Activated CD4-positive, CD25-positive, alpha-beta regulatory T cell treated with anti-CD3 and anti-CD28 coated beads, Interleukin-2, amount 50 U/mL, for 72 hours (primary cell): Measurements from ENCODE around the gene CREB3L2.
"Not testable (repeated sequence)": the region's sequence is repeated elsewhere in the genome, so short reads cannot be mapped to it uniquely, and the experiment has no call there.

Source experiments
- DNase-seq: peaks from one replicate; pipeline ENCODE4 v3.0.0; 2021

The CREB3L2 gene

DNA sequence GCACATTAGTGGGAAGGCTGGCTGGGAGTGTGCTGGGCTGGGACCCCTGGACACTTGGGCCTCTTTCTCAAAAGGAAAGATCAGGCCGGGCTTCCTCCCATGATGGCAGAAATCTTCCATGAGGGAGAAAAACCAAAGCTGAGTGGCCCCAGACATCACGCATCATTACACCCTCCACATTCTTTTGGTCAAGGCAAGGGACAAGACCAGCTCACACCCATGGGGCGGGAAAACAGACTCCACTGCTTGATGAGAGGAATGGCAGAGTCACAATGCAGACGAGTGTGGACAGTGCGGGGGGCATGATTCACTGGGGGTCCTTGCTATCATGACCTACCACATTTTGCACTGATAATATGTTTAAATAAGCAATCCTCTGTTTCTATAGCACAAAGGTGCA lies 73.3 kb downstream of the CREB3L2 start:
- no peak for DNase-seq

DNA sequence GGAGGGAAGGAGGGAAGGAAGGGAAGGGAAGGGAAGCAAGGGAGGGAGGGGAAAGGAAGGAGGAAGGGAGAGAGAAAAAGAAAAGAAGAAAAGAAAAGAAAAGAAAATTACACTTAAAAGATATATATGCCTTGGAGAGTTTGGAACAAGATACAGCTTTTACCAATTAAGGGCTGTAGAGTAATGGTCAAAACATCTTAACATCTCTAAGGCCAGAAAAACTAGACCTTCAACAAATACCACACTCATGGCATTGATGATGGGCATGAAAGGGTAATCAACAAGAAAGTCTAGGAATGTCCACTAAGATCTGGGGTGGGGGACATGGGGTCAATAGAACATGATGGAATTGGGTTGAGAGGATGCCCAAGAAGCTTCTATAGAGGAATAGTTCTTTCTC lies 74.5 kb downstream of the CREB3L2 start:
- DNase-seq: no peak

DNA sequence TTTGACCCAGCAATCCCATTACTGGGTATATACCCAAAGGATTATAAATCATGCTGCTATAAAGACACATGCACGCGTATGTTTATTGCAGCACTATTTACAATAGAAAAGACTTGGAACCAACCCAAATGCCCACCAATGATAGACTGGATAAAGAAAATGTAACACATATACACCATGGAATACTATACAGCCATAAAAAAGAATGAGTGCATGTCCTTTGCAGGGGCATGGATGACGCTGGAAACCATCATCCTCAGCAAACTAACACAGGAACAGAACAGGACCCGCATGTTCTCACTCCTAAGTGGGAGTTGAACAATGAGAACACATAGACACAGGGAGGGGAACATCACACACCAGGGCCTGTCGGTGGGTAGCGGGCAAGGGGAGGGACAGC lies 75.7 kb downstream of the CREB3L2 start:
- DNase-seq: not testable (repeated sequence)

DNA sequence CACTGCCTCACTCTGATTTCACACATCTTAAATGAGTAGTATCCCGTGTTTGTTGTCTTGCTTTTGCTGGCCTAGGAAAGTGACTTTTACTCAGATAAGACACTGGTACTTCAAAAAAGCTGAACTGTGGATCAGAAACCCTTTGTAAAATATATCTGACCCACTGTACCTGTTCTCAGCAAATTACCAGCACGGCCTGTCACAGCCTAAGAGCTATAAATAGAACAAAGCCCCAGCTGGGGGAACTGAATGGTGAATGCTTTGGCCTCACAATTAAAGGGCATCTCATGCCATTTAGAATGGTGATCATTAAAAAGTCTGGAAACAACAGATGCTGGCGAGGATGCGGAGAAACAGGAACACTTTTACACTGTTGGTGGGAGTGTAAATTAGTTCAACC lies 76.1 kb downstream of the CREB3L2 start:
- DNase-seq: no peak

DNA sequence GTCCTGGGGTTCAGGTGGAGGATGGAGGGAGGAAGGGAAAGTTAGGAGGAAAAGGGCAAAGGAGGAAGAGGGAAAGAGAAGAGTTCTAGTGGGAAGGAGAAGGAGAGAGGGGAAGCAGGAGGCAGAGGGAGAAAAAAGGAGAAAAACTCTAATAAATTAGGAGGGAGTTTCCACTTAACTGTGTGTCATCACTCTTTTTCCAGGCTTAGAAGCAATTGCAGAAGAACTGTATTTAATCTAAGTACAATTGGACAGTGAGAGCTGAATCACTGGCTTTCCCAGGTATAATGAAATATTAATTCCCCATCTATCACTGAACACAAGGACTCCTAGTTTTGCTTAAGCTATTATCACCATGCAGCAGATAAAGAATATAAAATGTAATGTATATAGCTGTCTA lies 76.8 kb downstream of the CREB3L2 start:
- DNase-seq: no peak

DNA sequence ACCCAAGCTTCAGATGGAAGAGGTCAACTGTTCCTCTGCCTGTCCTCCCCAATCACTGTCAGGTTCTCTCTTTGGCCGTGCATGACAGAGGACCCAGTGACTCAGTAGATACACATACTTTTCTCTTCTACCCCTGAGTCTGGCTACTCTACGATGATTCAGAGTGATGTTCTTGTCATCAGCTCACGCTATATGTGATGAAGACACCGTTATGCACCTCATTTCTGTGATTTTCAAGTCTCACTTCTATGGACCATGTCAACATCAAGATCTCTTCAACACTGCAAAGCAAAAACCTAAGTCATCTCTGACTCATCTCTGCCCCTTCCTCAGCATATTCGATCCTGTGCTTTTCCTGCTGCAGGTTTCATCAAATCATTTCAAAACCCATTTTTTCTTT lies 78.5 kb downstream of the CREB3L2 start:
- no peak for DNase-seq

DNA sequence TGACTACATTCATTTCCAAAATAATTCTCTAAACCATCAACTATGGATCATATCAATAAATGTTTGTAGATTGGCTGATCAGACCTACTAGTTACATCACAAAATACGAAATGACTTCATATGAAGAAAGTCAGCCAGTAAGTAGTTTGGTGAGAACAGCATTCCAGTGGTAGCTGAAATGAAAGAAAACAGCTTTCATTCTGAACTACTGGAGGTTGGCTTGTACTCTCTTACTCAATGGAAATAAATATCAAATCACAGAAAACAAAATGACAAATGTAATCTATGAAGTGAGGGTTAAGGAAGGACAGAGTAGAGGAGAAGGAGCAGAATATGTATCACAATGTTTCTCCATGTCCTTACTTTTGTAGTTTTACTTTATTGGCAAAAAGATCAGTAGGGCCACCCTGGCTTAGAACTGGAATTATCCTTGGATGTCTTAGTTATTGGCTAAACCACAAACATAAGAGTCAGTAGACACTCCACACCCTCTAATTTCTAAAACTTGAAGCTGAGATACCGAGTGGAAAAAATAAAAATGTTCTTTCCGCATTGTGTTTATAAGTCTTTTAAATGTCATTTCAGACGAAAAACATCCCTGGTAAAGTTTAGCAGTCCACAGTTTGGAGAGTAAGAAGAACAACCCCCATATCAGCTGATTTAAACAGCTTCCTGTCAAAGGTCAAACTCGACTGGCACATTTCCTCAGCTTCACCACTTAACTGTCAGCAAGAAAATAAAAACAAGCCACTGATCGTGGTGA lies 81.1 kb downstream of the CREB3L2 start:
- DNase-seq: no peak

DNA sequence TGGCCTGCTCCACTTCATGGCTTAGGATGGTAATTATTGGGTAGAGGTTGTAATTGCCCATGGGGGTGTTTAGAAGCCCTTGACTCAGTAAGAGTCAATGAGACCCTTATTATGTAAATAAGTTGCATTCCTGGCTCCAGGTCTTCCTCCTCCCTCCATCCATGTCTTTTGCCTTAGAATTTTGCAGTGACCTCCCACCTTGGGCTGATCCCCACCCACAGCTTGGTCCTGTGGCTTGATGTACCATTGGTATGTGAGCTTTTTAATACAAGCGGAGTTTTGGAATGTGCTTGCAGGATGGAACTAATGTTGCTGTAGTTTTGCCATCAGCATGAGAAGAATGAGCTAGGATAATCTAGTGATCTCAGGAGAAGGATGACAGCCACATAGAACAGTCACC lies 81.9 kb downstream of the CREB3L2 start:
- DNase-seq: no peak

DNA sequence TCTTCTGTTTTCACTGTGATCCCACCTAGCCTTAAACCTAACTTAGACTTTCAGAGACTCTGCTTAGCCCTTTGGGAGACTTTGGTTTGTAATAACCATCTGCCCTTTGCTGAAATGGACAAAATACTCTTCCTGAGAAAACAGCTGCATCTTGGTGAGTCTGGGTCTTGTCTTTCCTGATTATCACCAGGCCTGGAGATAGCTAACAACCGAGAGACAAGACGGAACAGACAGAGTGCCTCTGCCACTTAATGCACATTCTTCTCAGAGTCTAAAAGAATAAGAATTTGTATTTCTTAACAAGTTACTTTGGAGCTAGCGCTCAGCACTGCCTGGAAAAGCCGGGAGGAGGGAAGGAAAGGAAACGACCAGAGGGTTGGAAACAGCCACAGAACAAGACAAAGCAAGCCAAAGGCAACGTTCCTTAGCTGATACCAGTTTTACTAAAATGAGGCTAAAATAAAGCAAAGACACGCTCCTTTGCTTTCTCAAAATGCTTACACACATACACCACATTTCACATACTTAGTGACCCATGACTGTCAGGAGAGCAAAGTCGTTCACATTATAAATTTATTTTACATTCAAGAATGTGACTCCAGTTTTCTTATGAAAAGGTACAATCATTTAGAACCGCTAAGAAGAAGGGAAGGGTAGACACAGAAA lies 84.8 kb downstream of the CREB3L2 start:
- DNase-seq: no peak

DNA sequence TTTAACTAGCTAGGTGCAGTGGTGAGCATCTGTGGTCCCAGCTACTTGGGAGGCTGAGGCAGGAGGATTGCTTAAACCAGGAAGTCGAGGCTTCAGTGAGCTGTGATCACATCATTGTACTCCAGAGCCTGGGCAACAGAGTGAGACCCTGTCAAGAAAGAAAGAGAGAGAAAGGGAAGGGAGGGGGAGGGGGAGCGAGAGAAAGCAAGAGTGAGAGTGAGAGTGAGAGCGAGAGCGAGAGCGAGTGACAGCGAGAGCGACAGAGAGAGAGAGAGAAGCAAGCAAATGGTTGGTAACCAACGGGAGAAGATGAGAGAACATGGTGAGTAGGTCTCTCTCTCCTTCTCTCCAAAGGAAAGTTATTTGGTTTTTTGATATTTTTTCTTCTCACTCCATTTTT lies 85.3 kb downstream of the CREB3L2 start:
- DNase-seq: no peak

DNA sequence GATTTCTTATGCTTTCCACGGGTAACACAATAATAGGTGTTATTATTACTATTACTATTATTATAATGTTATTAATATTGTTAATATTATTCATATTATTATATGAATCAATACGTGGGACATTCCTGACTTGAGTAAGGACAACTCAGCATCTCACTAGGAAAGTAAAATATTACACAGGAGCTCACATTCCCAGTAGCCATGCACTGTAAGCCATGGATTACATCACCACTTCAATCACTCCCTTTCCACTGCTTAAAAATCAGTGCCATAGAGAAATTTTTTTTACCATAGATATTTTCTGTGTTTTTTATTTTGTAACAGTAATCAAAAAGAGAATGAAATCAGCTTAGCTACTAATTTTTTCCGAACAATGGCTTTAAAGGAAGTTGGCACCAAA lies 86.6 kb downstream of the CREB3L2 start:
- no peak for DNase-seq

DNA sequence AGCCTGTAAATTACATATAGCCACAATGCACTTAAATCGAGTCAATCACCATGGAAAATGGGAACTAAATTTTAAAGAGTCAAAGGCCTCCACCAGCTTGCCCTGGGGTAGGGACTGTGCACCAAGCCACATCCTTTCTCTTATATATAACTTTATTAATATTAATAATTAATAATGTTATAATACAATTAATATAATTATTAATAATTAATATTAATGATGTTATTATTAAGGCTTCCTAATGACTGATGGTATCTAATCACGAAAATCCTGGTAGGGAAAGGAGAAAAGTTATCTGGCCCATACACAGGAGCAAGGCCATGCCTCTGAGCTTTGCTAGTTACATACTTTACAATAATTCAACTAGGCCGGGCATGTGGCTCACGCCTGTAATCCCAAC lies 87.9 kb downstream of the CREB3L2 start:
- no peak for DNase-seq

DNA sequence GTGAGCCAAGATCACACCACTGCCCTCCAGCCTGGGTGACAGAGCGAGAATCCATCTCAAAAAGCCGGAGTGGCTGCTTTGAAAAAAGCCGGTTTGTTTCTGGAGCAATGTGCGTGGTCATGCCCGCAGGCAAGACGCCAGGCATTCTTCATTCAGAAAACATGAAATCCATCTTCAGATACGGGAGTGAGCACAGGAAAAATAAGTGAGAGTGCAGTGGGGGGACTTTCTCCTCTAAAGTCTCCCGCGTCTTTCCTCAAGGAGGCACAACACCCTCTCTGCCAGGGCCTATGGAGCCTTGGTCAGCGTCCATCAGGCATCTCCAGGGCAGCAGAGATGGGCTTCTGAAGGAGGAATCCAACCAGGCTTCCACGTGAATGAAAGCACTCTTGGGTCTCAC lies 92.8 kb downstream of the CREB3L2 start:
- no peak for DNase-seq

DNA sequence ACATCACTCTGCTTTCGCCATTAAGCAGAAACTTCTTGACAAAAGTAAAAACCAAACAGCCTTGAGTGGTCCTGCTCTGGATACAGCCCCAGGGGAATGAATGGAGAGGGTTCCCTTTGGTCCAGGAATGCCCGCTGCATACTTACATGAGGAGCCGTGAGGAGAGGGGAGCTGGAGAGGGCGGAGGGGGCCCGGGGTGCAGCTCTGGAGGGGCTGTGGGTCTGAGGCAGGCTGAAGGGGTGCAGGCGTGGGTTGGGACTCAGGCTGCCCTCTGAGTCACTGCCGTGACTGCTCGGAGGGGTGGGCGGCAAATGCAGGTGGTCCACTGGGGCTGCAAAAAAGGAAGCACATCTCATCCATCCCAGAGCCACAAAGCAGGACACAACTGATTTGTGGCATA lies 93.8 kb downstream of the CREB3L2 start:
- no peak for DNase-seq

DNA sequence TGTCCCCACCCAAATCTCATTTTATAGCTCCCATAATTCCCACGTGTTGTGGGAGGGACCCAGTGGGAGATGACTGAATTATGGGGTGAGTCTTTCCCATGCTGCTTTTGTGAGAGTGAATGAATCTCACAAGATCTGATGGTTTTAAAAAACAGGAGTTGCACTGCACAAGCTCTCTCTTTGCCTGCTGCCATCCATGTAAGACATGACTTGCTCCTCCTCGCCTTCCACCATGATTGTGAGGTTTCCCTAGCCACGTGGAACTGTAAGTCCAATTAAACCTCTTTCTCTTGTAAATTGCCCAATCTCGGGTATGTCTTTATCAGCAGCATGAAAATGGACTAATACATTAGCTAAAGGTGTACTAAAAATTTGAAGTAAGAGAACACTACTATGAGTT lies 95.2 kb downstream of the CREB3L2 start:
- DNase-seq: not testable (repeated sequence)

DNA sequence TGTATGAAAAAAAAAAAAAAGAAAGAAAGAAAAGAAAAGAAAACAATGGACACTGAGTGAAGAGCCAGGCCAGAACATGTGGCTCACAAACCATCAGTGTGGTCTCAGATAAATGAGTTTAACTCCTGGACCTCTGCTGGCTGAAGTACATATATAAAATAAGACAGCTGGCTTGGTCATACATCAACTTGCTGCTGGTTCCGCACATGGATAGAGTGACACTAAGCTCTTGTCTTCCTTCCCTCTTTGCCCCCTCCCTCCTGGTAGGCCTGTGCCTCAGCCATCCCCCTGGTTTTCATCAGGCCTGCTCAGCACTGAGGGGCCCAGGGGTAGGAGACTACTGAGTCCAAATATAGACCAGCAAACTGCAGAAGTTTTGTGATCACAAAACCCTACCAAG lies 97.1 kb downstream of the CREB3L2 start:
- no peak for DNase-seq

DNA sequence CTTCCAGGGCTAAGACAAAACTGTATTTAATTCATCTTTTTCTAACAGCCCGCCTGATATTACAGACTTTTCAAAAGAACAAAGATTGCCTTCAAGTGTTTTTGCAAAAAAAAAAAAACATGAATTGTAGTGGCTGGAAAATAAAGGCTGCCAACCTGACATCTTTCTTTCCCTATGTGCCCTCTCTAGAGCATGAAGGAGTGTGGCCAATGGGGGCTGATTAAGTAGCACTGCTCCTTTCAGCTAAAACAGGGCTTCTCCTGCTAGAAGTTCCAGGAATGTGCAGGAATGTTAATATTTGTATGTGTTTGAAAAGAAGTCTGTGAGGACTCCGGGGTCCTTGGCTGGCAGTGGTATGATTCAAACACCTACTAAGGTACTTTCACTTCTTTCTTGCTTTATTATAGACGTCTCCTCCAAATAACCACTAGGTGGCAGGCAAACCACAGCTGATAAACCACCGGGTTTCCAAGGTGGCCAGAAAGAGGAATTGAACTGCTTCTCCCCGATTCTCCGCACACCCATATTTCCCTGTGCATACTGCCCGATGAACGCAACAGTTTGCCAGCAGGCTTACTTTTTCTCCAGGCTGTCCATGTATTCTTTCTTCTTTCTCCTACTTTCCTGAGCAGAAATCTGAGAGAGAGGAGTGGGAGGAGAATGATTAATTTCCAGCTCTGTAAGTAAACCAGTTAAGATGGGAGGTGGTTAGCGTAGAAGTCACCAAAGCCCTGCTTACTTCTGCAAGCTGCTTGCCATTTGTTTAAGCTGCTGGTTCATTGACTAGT lies 98.3 kb downstream of the CREB3L2 start:
- peak; percentile 42 for DNase-seq

DNA sequence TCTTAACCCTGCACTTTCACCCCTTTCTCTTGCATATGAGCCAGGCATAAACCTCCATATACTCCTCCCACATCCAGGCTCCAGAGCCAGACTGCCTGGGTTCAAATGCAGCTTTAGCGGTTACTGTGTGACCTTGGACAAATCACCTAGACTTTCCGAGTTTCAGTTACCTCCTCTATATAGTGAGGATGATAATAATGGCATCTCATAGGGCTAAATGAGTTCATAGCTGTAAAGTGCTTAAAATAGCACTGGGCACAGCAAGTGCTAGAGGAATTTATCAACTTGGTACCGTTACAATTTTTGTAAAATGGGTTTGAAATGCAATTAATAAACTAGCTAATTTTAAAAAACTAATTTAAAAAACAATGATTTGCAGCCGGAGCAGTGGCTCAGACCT lies 101.7 kb downstream of the CREB3L2 start:
- no peak for DNase-seq

DNA sequence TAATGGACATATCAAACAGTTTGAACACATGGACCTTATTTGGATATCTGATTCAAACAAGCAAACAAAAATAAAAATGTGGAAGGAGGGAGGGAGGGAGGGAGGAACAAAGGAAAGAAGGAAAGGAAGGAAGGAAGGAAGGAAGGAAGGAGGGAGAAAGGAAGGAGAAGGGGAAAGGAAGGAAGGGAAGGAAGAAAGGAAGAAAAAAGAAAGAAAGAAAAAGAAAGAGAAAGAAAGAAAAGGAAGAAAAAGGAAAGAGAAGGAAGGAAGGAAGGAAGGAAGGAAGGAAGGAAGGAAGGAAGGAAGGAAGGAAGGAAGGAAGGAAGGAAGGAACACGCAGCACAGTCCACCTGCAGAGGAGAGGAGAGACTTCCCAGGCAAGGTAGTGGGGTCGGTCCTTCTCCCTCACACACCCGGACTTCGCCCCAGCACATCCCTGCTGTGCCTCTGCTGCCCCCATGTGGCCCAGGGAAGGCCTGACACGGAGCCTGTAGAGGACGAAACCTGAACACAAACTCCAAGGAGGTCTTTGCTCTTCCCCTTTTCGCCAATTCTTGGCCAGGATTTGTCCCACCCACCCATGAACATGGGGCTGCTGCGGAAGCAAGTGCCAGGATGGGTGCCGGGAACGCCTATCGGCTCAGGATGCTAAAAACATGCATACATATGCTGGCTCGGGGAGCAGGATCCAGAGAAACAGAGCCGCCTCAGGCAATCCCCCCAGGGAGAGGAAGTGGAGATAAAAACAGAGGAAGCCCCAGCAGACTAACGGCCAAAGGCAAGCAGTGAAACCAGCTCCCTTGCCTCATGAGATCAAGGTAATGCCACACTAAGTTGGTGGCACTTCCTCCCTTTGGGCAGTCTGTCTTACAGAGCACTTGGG lies 102.8 kb downstream of the CREB3L2 start:
- peak; percentile 75 for DNase-seq

DNA sequence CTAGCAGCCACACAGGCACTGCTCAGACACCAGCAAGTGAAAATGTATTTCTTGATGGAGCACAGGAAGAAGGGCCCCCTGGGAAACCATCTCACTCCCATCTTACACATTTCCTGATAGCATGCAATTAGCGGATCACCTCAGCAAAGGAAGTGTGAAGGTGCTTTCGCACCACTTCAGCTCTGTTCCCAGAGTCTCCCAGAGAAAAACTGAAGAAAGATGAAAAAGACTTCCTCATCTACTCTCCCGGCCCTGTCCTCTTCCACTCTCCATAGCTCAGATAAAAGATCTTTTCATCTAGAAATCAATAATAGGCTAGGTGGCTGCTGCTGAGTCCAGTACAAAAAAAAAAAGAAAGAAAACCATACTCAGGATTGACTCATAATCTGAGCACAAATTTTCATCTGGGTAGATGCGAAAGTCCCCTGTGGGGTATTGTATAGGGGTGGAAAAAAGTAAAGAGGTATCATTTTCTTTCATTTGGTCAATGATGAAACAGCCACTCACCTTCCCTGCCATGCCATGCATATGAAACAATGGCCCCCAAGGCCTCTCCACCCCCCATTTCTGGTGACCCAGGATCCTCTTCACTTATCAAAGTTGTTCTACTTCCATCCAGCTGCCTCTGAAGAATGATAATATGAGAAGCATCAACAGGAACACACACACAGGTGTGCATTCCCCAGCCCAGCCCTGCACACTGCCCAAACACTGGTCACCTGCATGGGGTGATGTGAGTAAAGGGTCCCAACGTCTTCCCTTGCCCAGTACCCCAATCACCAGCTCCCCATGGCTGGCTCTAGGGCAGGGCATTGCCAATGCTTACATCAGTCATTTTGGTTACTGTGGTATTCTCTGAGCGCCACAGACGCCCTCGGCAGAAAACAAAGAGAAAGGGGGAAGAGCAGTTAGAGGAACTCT lies 106.3 kb downstream of the CREB3L2 start:
- DNase-seq: no peak

DNA sequence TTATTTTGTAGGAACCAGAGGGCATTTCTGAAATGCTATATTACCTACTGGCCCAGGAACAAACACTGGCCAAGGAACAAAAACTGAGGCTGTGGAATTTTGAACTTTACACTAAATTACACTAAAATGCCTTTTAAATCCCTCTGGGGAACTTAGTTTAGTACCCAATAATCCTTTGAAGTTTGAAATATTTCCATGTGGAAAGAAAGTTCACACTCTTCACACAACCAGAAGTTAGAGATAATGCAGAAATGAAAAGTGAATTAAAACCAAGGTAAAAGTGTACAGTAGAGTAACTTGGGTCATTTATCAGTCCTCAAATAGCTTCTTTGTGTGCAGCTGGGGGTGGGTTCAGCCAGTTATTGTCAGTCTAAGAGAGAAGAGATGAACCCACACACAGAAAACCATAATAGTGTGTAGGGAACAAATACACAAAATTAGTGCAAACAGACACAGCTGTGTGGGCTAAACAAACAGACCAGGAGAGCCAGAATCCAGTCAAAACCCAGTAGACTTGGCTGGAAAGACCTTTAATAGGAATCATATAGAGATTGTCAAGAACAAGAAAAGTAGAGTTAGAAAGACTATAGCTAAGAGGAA lies 108.6 kb downstream of the CREB3L2 start:
- DNase-seq: no peak
